GM12878 (cell line): Measurements from ENCODE around the gene MGAT1. TPM values are rescaled to one million over a fixed set of nuclear protein-coding genes. Genes with fewer than 3 reads are reported as not detected.

Experiments
- ATAC-seq: fragments of 200-7000 bp; cut with Tn5 transposase; 3 replicates; pipeline ENCODE4 v1.9.1; 2020; ENCODE audit warnings: mild to moderate bottlenecking, moderate library complexity
- BruUV-seq: library from RNA; stranded (reverse); fragments of 400-500 nt; replicated peaks from 2 replicates; lab custom pipeline; 2021; lab: Mats Ljungman, UMichigan
- CTCF ChIA-PET: fragments of 300-600 bp; sonication (Branson Sonifier 250); formaldehyde crosslinking; extraction: SDS; loops from one replicate; lab custom pipeline; 2021; ENCODE audit warnings: inconsistent platforms; lab: Yijun Ruan, JAX
- POLR2A ChIA-PET: fragments of 350-600 bp; formaldehyde crosslinking; extraction: SDS; loops from one replicate; lab custom pipeline; 2021; ENCODE audit warnings: inconsistent platforms; lab: Charles Lee
- RAD21 ChIA-PET: fragments of 300-600 bp; sonication (Branson Sonifier 250); formaldehyde crosslinking; loops from one replicate; lab custom pipeline; 2023; ENCODE audit warnings: antibody characterized with exemption; ENCODE audit not compliant: unreplicated experiment; lab: Charles Lee
- SMC1A ChIA-PET: fragments of 300-600 bp; sonication (Branson Sonifier 250); formaldehyde crosslinking; loops from one replicate; lab custom pipeline; 2023; ENCODE audit not compliant: unreplicated experiment, uncharacterized antibody; lab: Charles Lee
- DNase-seq: peaks from one replicate; pipeline ENCODE4 v3.0.0-alpha.2; 2011; ENCODE audit warnings: low read depth, low spot score
- FAIRE-seq: peaks from 3 replicates; lab custom pipeline; 2011; peaks lifted over from hg19 to GRCh38; lab: Jason Lieb, UNC
- H2AFZ ChIP-seq: 2 replicates; pipeline ENCODE4 v1.6.0; 2011; ENCODE audit warnings: low read depth, low read length, control low read depth; ENCODE audit not compliant: control insufficient read depth
- H3K27ac ChIP-seq: 2 replicates; pipeline ENCODE4 v1.5.1; 2011; ENCODE audit warnings: control low read depth; ENCODE audit not compliant: control insufficient read depth, insufficient read depth
- H3K27me3 ChIP-seq, 2 experiments: replicated peaks in 1 of 2; 2 replicates each; pipeline versions ENCODE4 v1.6.0 to v1.6.1; 2011; ENCODE audit warnings: low read length in 1 of 2; ENCODE audit not compliant: control insufficient read depth in 2 of 2, insufficient read depth in 2 of 2
- H3K36me3 ChIP-seq, 2 experiments: 2 replicates each; pipeline ENCODE4 v1.5.1; 2011; ENCODE audit warnings: low read length in 1 of 2; ENCODE audit not compliant: control insufficient read depth in 2 of 2, insufficient read depth in 2 of 2
- H3K4me1 ChIP-seq: 2 replicates; pipeline ENCODE4 v1.6.1; 2011; ENCODE audit warnings: mild to moderate bottlenecking, low read length, moderate library complexity, mixed read lengths; ENCODE audit not compliant: control insufficient read depth, insufficient read depth
- H3K4me2 ChIP-seq: 2 replicates; pipeline ENCODE4 v1.6.0; 2011; ENCODE audit warnings: control low read depth; ENCODE audit not compliant: control insufficient read depth, insufficient read depth
- H3K4me3 ChIP-seq: fragments of 200-600 bp; sonication (generic); 2 replicates; pipeline ENCODE4 v1.5.1; 2016
- H3K79me2 ChIP-seq: 2 replicates; pipeline ENCODE4 v1.6.0; 2011; ENCODE audit warnings: low read length; ENCODE audit not compliant: control insufficient read depth, insufficient read depth
- H3K9ac ChIP-seq: 2 replicates; pipeline ENCODE4 v1.8.0; 2011; ENCODE audit warnings: low read length, control low read depth, mixed read lengths; ENCODE audit not compliant: control insufficient read depth, insufficient read depth
- H3K9me3 ChIP-seq: replicated peaks from 3 replicates; pipeline ENCODE4 v1.5.1; 2011; ENCODE audit warnings: mild to moderate bottlenecking, low read length; ENCODE audit not compliant: control insufficient read depth, insufficient read depth
- H4K20me1 ChIP-seq: 2 replicates; pipeline ENCODE4 v1.6.0; 2011; ENCODE audit not compliant: control insufficient read depth, insufficient read depth
- ATF7 ChIP-seq: fragments of 450-650 bp; IDR thresholded peaks from 2 replicates; pipeline ENCODE4 v1.6.1; 2016; ENCODE audit warnings: low read depth, mild to moderate bottlenecking
- CBX3 ChIP-seq: fragments of 200-600 bp; sonication (generic); IDR thresholded peaks from 2 replicates; pipeline ENCODE4 v1.6.1; 2016; ENCODE audit warnings: low read depth, borderline replicate concordance
- FOXM1 ChIP-seq: IDR thresholded peaks from 2 replicates; pipeline ENCODE4 v1.6.1; 2012; ENCODE audit warnings: low read depth, mild to moderate bottlenecking, inconsistent platforms, low read length, moderate library complexity
- KAT2A ChIP-seq: conservative IDR thresholded peaks from 2 replicates; pipeline ENCODE4 v1.6.1; 2011; ENCODE audit warnings: low read depth, low read length; ENCODE audit not compliant: control insufficient read depth
- NFIC ChIP-seq: IDR thresholded peaks from 2 replicates; pipeline ENCODE4 v1.6.1; 2012; ENCODE audit warnings: low read depth, mild to moderate bottlenecking, inconsistent platforms, low read length, moderate library complexity
- SREBF2 ChIP-seq: IDR thresholded peaks from 2 replicates; pipeline ENCODE4 v1.6.1; 2012; ENCODE audit warnings: mild to moderate bottlenecking, low read length
- TCF12 ChIP-seq: IDR thresholded peaks from 2 replicates; pipeline ENCODE4 v1.6.1; 2011; ENCODE audit warnings: low read depth, mild to moderate bottlenecking, low read length
- WGBS: methylation state at CpG from one replicate; pipeline ENCODE4 v1.1.6; 2016; ENCODE audit warnings: low lambda C conversion rate; ENCODE audit not compliant: insufficient replicate concordance, insufficient coverage; ENCODE audit errors: missing lambda C conversion rate; 5-methylcytosine and 5-hydroxymethylcytosine counted together
- in situ Hi-C: fragments of 300-500 bp; cut with MboI; formaldehyde crosslinking; loops from 9 replicates; pipeline ENCODE4 v1.14.3; 2018; ENCODE audit warnings: mixed read lengths
- intact Hi-C: fragments of 100-400 bp; cut with micrococcal nuclease; formaldehyde crosslinking; loops from one replicate; pipeline ENCODE4 v1.14.2; 2022; ENCODE audit not compliant: unreplicated experiment
- polyA plus RNA-seq, 11 experiments: library from polyadenylated mRNA; depleted of rRNA in 4 of 11; unstranded in 6 of 11; stranded (reverse) in 5 of 11; fragments of >200 nt; fragmentation: Nextera tagmentation in 4 of 11; fragmentation: Illumina TruSeq in 1 of 11; extraction: Ambion mirVana in 4 of 11; extraction: Trizol in 1 of 11; gene quantifications; 1 replicate in 1 of 11; 2 replicates in 10 of 11; pipeline versions ENCODE4 v1.2.1 to v1.2.3, GENCODE V29; 2011 to 2016; ENCODE audit warnings: inconsistent platforms in 2 of 11, missing spikeins in 2 of 11, low read depth in 1 of 11
- total RNA-seq, 4 experiments: library from RNA; depleted of rRNA in 3 of 4; stranded (reverse); fragments of >200 nt in 3 of 4; fragmentation: Illumina TruSeq in 1 of 4; extraction: Trizol in 1 of 4; gene quantifications; 2 replicates each; pipeline versions ENCODE4 v1.2.1 to v1.2.3, GENCODE V29; 2013 to 2021
- TF ChIP-seq, protein P1 (sequence below): IDR thresholded peaks from 2 replicates; pipeline ENCODE4 v1.6.1; 2011; ENCODE audit warnings: borderline replicate concordance, low read depth, mild to moderate bottlenecking, moderate library complexity, low read length; ENCODE audit not compliant: insufficient read depth, poor library complexity, severe bottlenecking
- TF ChIP-seq, protein P2 (sequence below): fragments of 450-650 bp; IDR thresholded peaks from 2 replicates; pipeline ENCODE4 v1.6.1; 2016; ENCODE audit warnings: mild to moderate bottlenecking
- TF ChIP-seq, protein P3 (sequence below): fragments of 450-650 bp; IDR thresholded peaks from 2 replicates; pipeline ENCODE4 v1.6.1; 2017; ENCODE audit warnings: low read depth, mild to moderate bottlenecking, moderate library complexity
- TF ChIP-seq, protein P4 (sequence below): fragments of 450-650 bp; IDR thresholded peaks from 2 replicates; pipeline ENCODE4 v1.6.1; 2017; ENCODE audit warnings: antibody characterized with exemption, mild to moderate bottlenecking, moderate library complexity
- TF ChIP-seq, protein P5 (sequence below): IDR thresholded peaks from 2 replicates; pipeline ENCODE4 v1.6.1; 2012; ENCODE audit warnings: low read depth, low read length, improper control_type of control experiment

The MGAT1 gene
- total and polyA plus RNA-seq, 10 of the 15 experiments (the other 5 are each of a cell fraction or from before 2014, with no cell fraction given), result 3.1 to 88.4 (median 62.7) TPM

DNA sequence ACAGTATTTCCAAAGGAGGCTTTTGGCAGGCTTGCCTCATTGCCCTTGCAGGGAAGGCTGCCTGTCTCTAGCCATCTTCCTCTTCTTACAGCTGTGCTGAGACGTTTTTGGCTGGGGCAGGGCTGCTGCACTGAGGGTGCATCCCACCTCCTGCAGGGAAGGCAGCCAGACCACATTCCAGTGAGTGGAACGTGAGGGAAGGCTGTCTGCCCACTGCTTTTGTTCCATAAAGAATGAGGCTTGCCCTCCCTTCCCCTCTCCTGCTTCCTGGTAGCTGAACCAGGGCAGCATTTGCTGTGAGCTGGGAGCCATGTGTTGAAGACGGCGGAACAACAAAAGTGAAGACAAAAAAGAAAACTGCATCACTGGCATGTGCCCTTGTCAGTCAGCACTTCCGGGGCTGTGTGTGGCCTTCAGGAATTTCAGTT lies 16.8 kb downstream of the MGAT1 start (continued):
- TF ChIP-seq, protein P1, sequence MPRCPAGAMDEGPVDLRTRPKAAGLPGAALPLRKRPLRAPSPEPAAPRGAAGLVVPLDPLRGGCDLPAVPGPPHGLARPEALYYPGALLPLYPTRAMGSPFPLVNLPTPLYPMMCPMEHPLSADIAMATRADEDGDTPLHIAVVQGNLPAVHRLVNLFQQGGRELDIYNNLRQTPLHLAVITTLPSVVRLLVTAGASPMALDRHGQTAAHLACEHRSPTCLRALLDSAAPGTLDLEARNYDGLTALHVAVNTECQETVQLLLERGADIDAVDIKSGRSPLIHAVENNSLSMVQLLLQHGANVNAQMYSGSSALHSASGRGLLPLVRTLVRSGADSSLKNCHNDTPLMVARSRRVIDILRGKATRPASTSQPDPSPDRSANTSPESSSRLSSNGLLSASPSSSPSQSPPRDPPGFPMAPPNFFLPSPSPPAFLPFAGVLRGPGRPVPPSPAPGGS, result no peak
- TF ChIP-seq, protein P2, sequence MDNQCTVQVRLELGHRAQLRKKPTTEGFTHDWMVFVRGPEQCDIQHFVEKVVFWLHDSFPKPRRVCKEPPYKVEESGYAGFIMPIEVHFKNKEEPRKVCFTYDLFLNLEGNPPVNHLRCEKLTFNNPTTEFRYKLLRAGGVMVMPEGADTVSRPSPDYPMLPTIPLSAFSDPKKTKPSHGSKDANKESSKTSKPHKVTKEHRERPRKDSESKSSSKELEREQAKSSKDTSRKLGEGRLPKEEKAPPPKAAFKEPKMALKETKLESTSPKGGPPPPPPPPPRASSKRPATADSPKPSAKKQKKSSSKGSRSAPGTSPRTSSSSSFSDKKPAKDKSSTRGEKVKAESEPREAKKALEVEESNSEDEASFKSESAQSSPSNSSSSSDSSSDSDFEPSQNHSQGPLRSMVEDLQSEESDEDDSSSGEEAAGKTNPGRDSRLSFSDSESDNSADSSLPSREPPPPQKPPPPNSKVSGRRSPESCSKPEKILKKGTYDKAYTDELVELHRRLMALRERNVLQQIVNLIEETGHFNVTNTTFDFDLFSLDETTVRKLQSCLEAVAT, result no peak
- TF ChIP-seq ATF7 (no peak), SREBF2 (no peak)
- TF ChIP-seq, protein P3, sequence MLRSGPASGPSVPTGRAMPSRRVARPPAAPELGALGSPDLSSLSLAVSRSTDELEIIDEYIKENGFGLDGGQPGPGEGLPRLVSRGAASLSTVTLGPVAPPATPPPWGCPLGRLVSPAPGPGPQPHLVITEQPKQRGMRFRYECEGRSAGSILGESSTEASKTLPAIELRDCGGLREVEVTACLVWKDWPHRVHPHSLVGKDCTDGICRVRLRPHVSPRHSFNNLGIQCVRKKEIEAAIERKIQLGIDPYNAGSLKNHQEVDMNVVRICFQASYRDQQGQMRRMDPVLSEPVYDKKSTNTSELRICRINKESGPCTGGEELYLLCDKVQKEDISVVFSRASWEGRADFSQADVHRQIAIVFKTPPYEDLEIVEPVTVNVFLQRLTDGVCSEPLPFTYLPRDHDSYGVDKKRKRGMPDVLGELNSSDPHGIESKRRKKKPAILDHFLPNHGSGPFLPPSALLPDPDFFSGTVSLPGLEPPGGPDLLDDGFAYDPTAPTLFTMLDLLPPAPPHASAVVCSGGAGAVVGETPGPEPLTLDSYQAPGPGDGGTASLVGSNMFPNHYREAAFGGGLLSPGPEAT, result no peak
- TF ChIP-seq, all 136 proteins: peak for 0

DNA sequence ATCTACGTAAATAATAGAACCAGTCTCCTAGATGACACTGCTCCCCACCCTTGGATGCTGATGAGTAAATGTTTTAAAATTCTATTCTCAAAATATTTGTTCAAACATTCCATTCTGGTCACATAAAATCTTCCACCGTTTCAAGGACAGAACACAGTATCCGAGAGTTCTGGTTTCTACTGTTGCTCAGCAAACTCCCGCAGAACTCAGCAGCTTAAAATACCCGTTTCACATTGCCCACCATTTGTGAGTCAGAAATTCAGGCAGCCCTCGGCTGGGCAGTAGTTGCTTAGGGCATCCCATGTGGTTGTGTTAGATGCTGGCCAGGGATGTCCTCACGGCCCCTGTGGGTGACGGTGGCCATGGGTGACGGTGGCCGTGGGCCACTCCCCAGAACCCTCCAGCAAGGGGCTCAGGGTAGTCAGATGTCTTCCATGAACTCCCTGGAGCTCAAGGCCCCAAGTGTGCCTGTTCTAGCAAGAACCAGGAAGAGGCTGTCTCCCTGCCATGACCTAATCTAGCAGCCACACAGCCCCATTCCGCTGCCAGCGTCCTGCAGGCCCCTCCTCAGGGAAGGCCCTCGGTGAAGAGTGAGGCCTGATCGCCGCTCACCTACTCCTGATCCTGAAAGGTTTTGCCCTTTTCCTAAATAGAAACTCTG lies 17.4 kb downstream of the MGAT1 start:
- no peak overlapping the region for H3K4me3 ChIP-seq
- no peaks in the 10 kb centered on the region for H3K27me3 ChIP-seq
- in situ Hi-C loops (no loop called here), intact Hi-C loops (loop anchor here (2.0 kb wide), 1 partner anchor 84 kb away; no protein-coding TSS in a partner anchor)
- no TSS peak for BruUV-seq
- H3K27ac ChIP-seq, result no peak overlapping the region
- no peak overlapping the region for H3K9ac ChIP-seq
- ChIA-PET RAD21 (interaction anchor here (0.6 to 1.4 kb wide), 7 partner anchors 9 to 83 kb away, joined by 3 to 7 read pairs (median 4); no protein-coding TSS in a partner anchor), POLR2A (no interaction called here), SMC1A (interaction anchor here (0.9 to 1.6 kb wide), 10 partner anchors 16 to 383 kb away, joined by 3 to 10 read pairs (median 4); no protein-coding TSS in a partner anchor), CTCF (interaction anchor here (0.7 to 7.0 kb wide), 19 partner anchors 9 to 388 kb away, joined by 3 to 50 read pairs (median 3); no protein-coding TSS in a partner anchor)
- ATAC-seq, result 0 out of 3 replicates have a peak, but pooled peaks have one; percentile 13
- H4K20me1 ChIP-seq, result no peaks in the 10 kb centered on the region
- no peaks in the 10 kb centered on the region for H3K9me3 ChIP-seq
- no peak for FAIRE-seq
- no peak overlapping the region for H2AFZ ChIP-seq
- H3K36me3 ChIP-seq, result peaks cover 8 to 9% of the 10 kb centered on the region in 2 experiments; a peak in 3 of 4 replicates
- no peaks in the 10 kb centered on the region for H3K79me2 ChIP-seq
- H3K4me1 ChIP-seq, result no peaks in the 10 kb centered on the region
- DNase-seq, result no peak
- 79% methylated on average over 15 of the region's 15 CpGs for WGBS
- no peak overlapping the region for H3K4me2 ChIP-seq
- TF ChIP-seq, protein P4, sequence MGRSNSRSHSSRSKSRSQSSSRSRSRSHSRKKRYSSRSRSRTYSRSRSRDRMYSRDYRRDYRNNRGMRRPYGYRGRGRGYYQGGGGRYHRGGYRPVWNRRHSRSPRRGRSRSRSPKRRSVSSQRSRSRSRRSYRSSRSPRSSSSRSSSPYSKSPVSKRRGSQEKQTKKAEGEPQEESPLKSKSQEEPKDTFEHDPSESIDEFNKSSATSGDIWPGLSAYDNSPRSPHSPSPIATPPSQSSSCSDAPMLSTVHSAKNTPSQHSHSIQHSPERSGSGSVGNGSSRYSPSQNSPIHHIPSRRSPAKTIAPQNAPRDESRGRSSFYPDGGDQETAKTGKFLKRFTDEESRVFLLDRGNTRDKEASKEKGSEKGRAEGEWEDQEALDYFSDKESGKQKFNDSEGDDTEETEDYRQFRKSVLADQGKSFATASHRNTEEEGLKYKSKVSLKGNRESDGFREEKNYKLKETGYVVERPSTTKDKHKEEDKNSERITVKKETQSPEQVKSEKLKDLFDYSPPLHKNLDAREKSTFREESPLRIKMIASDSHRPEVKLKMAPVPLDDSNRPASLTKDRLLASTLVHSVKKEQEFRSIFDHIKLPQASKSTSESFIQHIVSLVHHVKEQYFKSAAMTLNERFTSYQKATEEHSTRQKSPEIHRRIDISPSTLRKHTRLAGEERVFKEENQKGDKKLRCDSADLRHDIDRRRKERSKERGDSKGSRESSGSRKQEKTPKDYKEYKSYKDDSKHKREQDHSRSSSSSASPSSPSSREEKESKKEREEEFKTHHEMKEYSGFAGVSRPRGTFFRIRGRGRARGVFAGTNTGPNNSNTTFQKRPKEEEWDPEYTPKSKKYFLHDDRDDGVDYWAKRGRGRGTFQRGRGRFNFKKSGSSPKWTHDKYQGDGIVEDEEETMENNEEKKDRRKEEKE, result no peak
- no peak for TF ChIP-seq KAT2A
- no peak for TF ChIP-seq CBX3
- no peak for TF ChIP-seq NFIC
- no peak for TF ChIP-seq TCF12
- TF ChIP-seq, protein P5, sequence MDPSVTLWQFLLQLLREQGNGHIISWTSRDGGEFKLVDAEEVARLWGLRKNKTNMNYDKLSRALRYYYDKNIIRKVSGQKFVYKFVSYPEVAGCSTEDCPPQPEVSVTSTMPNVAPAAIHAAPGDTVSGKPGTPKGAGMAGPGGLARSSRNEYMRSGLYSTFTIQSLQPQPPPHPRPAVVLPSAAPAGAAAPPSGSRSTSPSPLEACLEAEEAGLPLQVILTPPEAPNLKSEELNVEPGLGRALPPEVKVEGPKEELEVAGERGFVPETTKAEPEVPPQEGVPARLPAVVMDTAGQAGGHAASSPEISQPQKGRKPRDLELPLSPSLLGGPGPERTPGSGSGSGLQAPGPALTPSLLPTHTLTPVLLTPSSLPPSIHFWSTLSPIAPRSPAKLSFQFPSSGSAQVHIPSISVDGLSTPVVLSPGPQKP, result no peak
- no peak for TF ChIP-seq FOXM1
